GM12864 (cell line): ENCODE results near the gene F7.

Source experiments
- DNase-seq: peaks from one replicate; pipeline ENCODE4 v3.0.0-alpha.2; 2011; ENCODE audit warnings: low read depth
- H3K4me3 ChIP-seq: 2 replicates; pipeline ENCODE4 v1.5.1; 2011; ENCODE audit warnings: mild to moderate bottlenecking, low read depth, low read length, control low read depth
- TF ChIP-seq, protein P1 (sequence below): IDR thresholded peaks from 2 replicates; pipeline ENCODE4 v1.5.1; 2011; ENCODE audit warnings: low read depth, mild to moderate bottlenecking, moderate library complexity, low read length, control low read depth, inconsistent platforms; ENCODE audit errors: missing control alignments

Gene F7

GRCh38 chr13:113083022-113083373, 22.6 kb upstream of the F7 start:
- DNase-seq: no peak
- H3K4me3 ChIP-seq: no peak overlapping the region
- TF ChIP-seq, protein P1, sequence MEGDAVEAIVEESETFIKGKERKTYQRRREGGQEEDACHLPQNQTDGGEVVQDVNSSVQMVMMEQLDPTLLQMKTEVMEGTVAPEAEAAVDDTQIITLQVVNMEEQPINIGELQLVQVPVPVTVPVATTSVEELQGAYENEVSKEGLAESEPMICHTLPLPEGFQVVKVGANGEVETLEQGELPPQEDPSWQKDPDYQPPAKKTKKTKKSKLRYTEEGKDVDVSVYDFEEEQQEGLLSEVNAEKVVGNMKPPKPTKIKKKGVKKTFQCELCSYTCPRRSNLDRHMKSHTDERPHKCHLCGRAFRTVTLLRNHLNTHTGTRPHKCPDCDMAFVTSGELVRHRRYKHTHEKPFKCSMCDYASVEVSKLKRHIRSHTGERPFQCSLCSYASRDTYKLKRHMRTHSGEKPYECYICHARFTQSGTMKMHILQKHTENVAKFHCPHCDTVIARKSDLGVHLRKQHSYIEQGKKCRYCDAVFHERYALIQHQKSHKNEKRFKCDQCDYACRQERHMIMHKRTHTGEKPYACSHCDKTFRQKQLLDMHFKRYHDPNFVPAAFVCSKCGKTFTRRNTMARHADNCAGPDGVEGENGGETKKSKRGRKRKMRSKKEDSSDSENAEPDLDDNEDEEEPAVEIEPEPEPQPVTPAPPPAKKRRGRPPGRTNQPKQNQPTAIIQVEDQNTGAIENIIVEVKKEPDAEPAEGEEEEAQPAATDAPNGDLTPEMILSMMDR: no peak

GRCh38 chr13:113083402-113084061, 22.1 kb upstream of the F7 start:
- TF ChIP-seq, protein P1: no peak
- H3K4me3 ChIP-seq: no peak overlapping the region
- no peak for DNase-seq

GRCh38 chr13:113084094-113084942, 21.3 kb upstream of the F7 start:
- no peak for DNase-seq
- H3K4me3 ChIP-seq: no peak overlapping the region
- TF ChIP-seq, protein P1: peak; percentile 22

DNA sequence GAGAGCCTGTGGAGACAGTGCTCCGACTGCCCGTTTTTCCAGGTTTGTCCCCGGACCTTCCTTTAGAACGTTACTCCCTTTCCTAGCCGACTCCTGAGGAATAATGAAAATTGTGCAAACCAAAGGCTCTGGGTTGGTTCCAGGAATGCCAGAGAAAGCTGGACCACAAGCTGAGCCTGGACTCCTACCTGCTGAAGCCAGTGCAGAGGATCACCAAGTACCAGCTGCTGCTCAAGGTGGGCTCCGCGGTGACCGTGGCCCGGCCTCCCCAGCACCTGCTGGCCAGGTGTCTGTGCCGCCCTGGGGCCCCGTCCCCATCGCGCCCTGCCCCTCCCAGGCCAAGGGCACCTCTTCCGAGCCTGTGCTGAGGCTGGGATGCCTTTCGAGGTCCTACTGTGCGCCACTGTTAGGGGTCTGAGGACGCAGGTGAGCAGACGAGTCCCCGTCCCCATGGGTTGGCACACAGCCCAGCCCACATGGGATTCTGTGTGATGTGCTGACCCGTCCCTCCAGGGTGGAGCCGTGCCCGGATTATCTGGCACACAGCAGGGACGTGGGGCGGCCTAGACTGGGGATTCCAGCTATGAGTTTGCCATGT, 20.5 kb upstream of the F7 start:
- TF ChIP-seq, protein P1: no peak
- no peak overlapping the region for H3K4me3 ChIP-seq
- no peak for DNase-seq

GRCh38 chr13:113086031-113086750, 19.4 kb upstream of the F7 start:
- TF ChIP-seq, protein P1: no peak
- no peak for DNase-seq
- H3K4me3 ChIP-seq: no peak overlapping the region

GRCh38 chr13:113086991-113087922, 18.3 kb upstream of the F7 start:
- no peak overlapping the region for H3K4me3 ChIP-seq
- TF ChIP-seq, protein P1: no peak
- DNase-seq: no peak
